Body of pancreas (tissue), 4 donors: Measurements from ENCODE around the gene CFI. TPM values are rescaled to one million over a fixed set of nuclear protein-coding genes. Genes with fewer than 3 reads are reported as not detected.

Source experiments
- ATAC-seq: fragments of 150-250 bp; one replicate; pipeline ENCODE4 v1.9.1; 2016
- DNase-seq, 4 donors: peaks; one replicate each; pipeline ENCODE4 v3.0.0-alpha.2; 2019
- H3K27ac ChIP-seq, 4 donors: fragments of 200-600 bp; sonication (generic); 1 replicate in 3 of 4; 2 replicates in 1 of 4; pipeline versions ENCODE4 v1.5.1 to v1.6.1; 2016 to 2019; ENCODE audit warnings: mild to moderate bottlenecking in 1 of 4, mixed read lengths in 1 of 4, moderate library complexity in 1 of 4
- H3K27me3 ChIP-seq, 2 donors: fragments of 200-600 bp; sonication (generic); one replicate each; pipeline ENCODE4 v1.6.0; 2016; ENCODE audit warnings: mild to moderate bottlenecking in 1 of 2
- H3K36me3 ChIP-seq, 2 donors: fragments of 200-600 bp; sonication (generic); replicated peaks in 1 of 2; 2 replicates each; pipeline ENCODE4 v1.5.1; 2016; ENCODE audit warnings: low read depth in 2 of 2; ENCODE audit not compliant: insufficient read depth in 1 of 2
- H3K4me1 ChIP-seq: fragments of 200-600 bp; sonication (generic); one replicate; pipeline ENCODE4 v1.6.0; 2016
- H3K4me3 ChIP-seq, 2 donors: fragments of 200-600 bp; sonication (generic); 1 replicate in 1 of 2; 2 replicates in 1 of 2; pipeline ENCODE4 v1.5.1; 2016 to 2019
- H3K9me3 ChIP-seq, 3 donors: fragments of 200-600 bp; sonication (generic); 1 replicate in 2 of 3; 2 replicates in 1 of 3; pipeline ENCODE4 v1.5.1; 2016
- POLR2A ChIP-seq, 3 donors: fragments of 450-650 bp; IDR thresholded peaks; one replicate each; pipeline ENCODE4 v1.6.1; 2016; ENCODE audit warnings: antibody characterized with exemption in 3 of 3, mild to moderate bottlenecking in 2 of 3
- WGBS, 2 donors: methylation state at CpG; one replicate each; pipeline ENCODE4 v1.1.5; 2017; 5-methylcytosine and 5-hydroxymethylcytosine counted together
- intact Hi-C: fragments of 100-400 bp; cut with DNase I; formaldehyde crosslinking; loops from one replicate; pipeline ENCODE4 v1.15.1; 2023
- total RNA-seq, 2 donors: library from RNA; depleted of rRNA; stranded (reverse); fragments of >200 nt; gene quantifications; one replicate each; pipeline ENCODE4 v1.1.0, GENCODE V29; 2016
- TF ChIP-seq, protein P1 (sequence below), 7 experiments: fragments of 450-650 bp in 4 of 7; fragments of 200-600 bp in 3 of 7; sonication (generic) in 3 of 7; IDR thresholded peaks; one replicate each; pipeline ENCODE4 v1.5.1; 2016 to 2019; ENCODE audit warnings: antibody characterized with exemption in 7 of 7

Gene CFI
- total RNA-seq, 2 donors from 2014 or later: 15.8 to 31.6 TPM

- no peak for ATAC-seq
These were observed 44.7 kb upstream of the CFI start for GRCh38 chr4:109846395-109847098.

DNA sequence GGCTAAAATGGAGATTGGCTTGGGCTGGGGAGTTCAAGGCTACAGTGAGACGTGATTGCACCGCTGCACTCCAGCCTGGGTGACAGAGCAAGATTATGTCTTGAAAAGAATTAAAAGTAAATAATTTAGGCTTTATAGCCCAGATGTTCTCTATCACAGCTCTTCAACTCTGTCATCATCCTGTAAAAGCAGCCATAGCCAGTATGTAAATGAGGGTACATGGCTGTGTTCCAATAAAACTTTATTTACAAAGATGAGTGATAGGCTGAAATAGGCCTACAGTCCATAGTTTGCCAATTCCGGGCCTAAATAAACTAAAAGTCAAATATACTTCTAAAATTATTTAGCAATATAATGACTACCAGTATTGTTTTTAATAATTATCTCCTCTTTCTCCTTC is 35.2 kb upstream of the CFI start:
- 69 to 74% methylated on average over 3 of the region's 3 CpGs for WGBS, 2 donors
- no peaks in the 10 kb centered on the region for H3K36me3 ChIP-seq
- intact Hi-C loops: loop anchor here (10.0 kb wide), 1 partner anchor 412 kb away; no protein-coding TSS in a partner anchor
- no peaks in the 10 kb centered on the region for H3K27me3 ChIP-seq
- no peaks in the 10 kb centered on the region for H3K4me1 ChIP-seq
- H3K27ac ChIP-seq: no peak overlapping the region
- no peak for DNase-seq
- TF ChIP-seq POLR2A (IDR thresholded peaks at IDR 0.05): no peak
- TF ChIP-seq, protein P1, sequence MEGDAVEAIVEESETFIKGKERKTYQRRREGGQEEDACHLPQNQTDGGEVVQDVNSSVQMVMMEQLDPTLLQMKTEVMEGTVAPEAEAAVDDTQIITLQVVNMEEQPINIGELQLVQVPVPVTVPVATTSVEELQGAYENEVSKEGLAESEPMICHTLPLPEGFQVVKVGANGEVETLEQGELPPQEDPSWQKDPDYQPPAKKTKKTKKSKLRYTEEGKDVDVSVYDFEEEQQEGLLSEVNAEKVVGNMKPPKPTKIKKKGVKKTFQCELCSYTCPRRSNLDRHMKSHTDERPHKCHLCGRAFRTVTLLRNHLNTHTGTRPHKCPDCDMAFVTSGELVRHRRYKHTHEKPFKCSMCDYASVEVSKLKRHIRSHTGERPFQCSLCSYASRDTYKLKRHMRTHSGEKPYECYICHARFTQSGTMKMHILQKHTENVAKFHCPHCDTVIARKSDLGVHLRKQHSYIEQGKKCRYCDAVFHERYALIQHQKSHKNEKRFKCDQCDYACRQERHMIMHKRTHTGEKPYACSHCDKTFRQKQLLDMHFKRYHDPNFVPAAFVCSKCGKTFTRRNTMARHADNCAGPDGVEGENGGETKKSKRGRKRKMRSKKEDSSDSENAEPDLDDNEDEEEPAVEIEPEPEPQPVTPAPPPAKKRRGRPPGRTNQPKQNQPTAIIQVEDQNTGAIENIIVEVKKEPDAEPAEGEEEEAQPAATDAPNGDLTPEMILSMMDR (IDR thresholded peaks at IDR 0.05): no peak
- ATAC-seq: no peak
- H3K9me3 ChIP-seq: no peaks in the 10 kb centered on the region
- no peak overlapping the region for H3K4me3 ChIP-seq

More at GRCh38 chr4:109846395-109847098, 44.7 kb upstream of the CFI start:
- 20 to 30% methylated on average over 6 of the region's 6 CpGs for WGBS, 2 donors
- H3K36me3 ChIP-seq: no peaks in the 10 kb centered on the region
- intact Hi-C loops: no loop called here
- H3K4me3 ChIP-seq: no peak overlapping the region
- no peaks in the 10 kb centered on the region for H3K9me3 ChIP-seq
- no peak for DNase-seq
- H3K27ac ChIP-seq: no peak overlapping the region
- H3K4me1 ChIP-seq: peaks cover 42% of the 10 kb centered on the region
- TF ChIP-seq POLR2A (IDR thresholded peaks at IDR 0.05): no peak
- no peaks in the 10 kb centered on the region for H3K27me3 ChIP-seq

DNA sequence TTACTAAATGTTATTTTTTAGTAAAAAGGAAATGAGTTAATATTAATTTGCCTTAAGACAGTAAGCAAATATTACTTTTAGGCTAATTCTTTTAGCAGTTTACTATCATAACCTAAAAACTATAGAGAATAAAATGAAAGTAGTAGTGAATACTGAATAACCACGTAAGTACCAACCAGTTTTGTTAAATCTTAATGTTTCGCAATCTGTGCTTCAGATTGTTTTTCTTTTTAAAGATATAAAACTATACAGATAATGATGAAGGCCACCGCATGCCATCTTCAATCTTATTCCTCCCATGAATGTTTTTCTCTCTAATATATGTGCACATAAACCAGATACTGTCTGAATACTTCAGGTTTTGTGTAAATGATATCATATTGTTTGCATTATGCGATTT is 32.0 kb upstream of the CFI start:
- intact Hi-C loops: loop anchor here (10.0 kb wide), 1 partner anchor 409 kb away; no protein-coding TSS in a partner anchor
- Histone ChIP-seq H3K9me3 (no peaks in the 10 kb centered on the region), H3K4me3 (no peak overlapping the region), H3K27ac (no peak overlapping the region), H3K27me3 (no peaks in the 10 kb centered on the region), H3K36me3 (no peaks in the 10 kb centered on the region), H3K4me1 (no peaks in the 10 kb centered on the region)
- TF ChIP-seq POLR2A (IDR thresholded peaks at IDR 0.05): no peak
- TF ChIP-seq, protein P1 (IDR thresholded peaks at IDR 0.05): no peak
- no peak for ATAC-seq
- no peak for DNase-seq
- WGBS, 2 donors: 88 to 93% methylated on average over 4 of the region's 4 CpGs

DNA sequence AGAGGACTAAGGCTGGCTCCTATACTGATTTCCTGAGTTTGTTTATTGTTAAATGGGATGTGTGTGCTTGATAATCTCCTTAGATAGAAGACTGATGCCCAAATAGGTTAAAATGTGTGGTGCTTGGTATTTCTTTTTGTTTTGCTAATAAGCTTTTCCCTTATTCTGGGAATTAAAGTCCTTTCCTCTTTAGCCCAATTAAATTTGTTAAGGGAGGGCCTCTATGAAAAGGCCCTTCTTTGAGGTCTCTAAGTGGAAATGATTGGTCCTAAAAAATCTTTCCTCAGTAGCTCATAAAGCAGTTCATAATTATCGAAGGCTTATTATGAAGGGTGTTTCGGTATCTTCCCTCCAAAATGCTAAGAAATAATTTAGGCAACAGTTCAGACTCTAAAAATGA is 25.9 kb upstream of the CFI start, which contains the start of gene RRH:
Gene RRH, plus strand, starts transcription at position 301 of the 400 bp plus-strand sequence. Its CDS starts 56 bp downstream, at position 357.
- WGBS, 2 donors: 93 to 94% methylated on average over 2 of the region's 2 CpGs

GRCh38 chr4:109826719-109827118 is 24.9 kb upstream of the CFI start:
- no peak overlapping the region for H3K4me3 ChIP-seq
- intact Hi-C loops: no loop called here
- DNase-seq (no peak), ATAC-seq (peak; percentile 53)
- no peak for TF ChIP-seq POLR2A (IDR thresholded peaks at IDR 0.05)
- TF ChIP-seq, protein P1 (IDR thresholded peaks at IDR 0.05): peak; percentile 33 to 64 (median 58)
- H3K9me3 ChIP-seq: no peaks in the 10 kb centered on the region
- H3K36me3 ChIP-seq: peaks cover 5 to 8% of the 10 kb centered on the region in 2 donors
- H3K27ac ChIP-seq: no peak overlapping the region
- no peaks in the 10 kb centered on the region for H3K27me3 ChIP-seq
- H3K4me1 ChIP-seq: no peaks in the 10 kb centered on the region

More for the DNA sequence above, 25.9 kb upstream of the CFI start, which contains the start of gene RRH:
- Histone ChIP-seq H3K4me3 (no peak within 1 kb of the TSS), H3K27ac (no peak within 1 kb of the TSS), H3K9me3 (no peaks in the 10 kb centered on the region), H3K36me3 (peaks cover 4 to 8% of the 10 kb centered on the region in 2 donors), H3K27me3 (no peaks in the 10 kb centered on the region), H3K4me1 (no peaks in the 10 kb centered on the region)
- intact Hi-C loops: no loop called here
- ATAC-seq (no peak), DNase-seq (no peak)
- TF ChIP-seq, protein P1 (IDR thresholded peaks at IDR 0.05): no peak
- TF ChIP-seq POLR2A (IDR thresholded peaks at IDR 0.05): no peak
